DMS53 (cell line): Measurements from ENCODE around the gene MAEA.

Experiments
- DNase-seq: peaks from one replicate; lab custom pipeline; 2025; lab: John Stamatoyannopoulos, UW

Gene MAEA

GRCh38 chr4:1249731-1250526 lies 39.8 kb upstream of the MAEA start:
- DNase-seq, result peak; percentile 75

- DNase-seq, result no peak
These were observed 39.2 kb upstream of the MAEA start for GRCh38 chr4:1250527-1250812.

GRCh38 chr4:1250921-1251772 lies 38.5 kb upstream of the MAEA start:
- DNase-seq, result no peak

- DNase-seq, result no peak
These were observed 38.0 kb upstream of the MAEA start for GRCh38 chr4:1251773-1252066.

GRCh38 chr4:1252928-1253492 lies 36.7 kb upstream of the MAEA start:
- no peak for DNase-seq

- DNase-seq, result no peak
These were observed 35.9 kb upstream of the MAEA start for GRCh38 chr4:1253831-1254230.

GRCh38 chr4:1255151-1255550 lies 34.5 kb upstream of the MAEA start:
- no peak for DNase-seq

- no peak for DNase-seq
These were observed 34.0 kb upstream of the MAEA start for GRCh38 chr4:1255699-1256098.

- no peak for DNase-seq
These were observed 31.2 kb upstream of the MAEA start for GRCh38 chr4:1258457-1258856.

- DNase-seq, result no peak
These were observed 29.7 kb upstream of the MAEA start for GRCh38 chr4:1259966-1260365.

- DNase-seq, result peak; percentile 45
These were observed 29.1 kb upstream of the MAEA start for GRCh38 chr4:1260418-1261106.

- DNase-seq, result no peak
These were observed 28.4 kb upstream of the MAEA start for GRCh38 chr4:1261107-1261928.

GRCh38 chr4:1264942-1265341 lies 24.7 kb upstream of the MAEA start:
- no peak for DNase-seq

- DNase-seq, result no peak
These were observed 24.3 kb upstream of the MAEA start for GRCh38 chr4:1265351-1265750.

GRCh38 chr4:1266881-1267763 lies 22.6 kb upstream of the MAEA start:
- no peak for DNase-seq

GRCh38 chr4:1269209-1269608 lies 20.5 kb upstream of the MAEA start:
- no peak for DNase-seq

- DNase-seq, result no peak
These were observed 18.0 kb upstream of the MAEA start for GRCh38 chr4:1271686-1272085.

GRCh38 chr4:1274871-1275270 lies 14.8 kb upstream of the MAEA start:
- DNase-seq, result no peak

- DNase-seq, result no peak
These were observed 12.7 kb upstream of the MAEA start for GRCh38 chr4:1276984-1277383.

- peak; percentile 33 for DNase-seq
These were observed 11.7 kb upstream of the MAEA start for GRCh38 chr4:1277667-1278665.
